ENCODE measurements around the gene ZNF101.

DNA sequence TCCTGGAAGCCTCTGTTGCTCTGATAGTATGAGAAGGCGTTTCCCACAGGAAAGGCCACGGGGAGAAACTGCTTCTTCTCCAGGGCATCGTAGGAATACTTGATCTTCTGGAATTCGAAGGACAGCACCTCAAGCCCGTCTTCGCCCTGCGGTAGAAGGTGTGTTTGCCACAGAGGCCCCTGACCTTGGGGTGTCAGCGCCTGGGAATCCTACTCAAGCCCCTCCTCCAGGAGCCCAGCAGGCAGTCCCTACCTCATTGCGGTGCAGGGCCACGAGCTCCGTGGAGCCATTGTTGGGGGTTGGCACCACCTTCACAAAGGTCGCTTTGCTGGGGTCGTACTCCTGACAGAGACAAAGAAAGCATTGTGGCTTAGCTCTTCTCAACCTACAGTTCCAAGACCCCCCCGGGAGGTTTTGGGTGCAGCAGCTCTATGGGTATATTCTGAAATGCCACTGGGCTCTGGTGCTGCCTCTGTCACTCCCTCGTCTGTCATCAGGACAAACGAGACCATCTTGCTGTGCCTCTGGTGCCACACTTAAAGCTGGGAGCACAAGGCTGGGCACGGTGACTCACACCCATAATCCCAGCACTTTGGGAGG, 8.9 kb upstream of the ZNF101 start:
- TF ChIP-seq CTCF (IDR thresholded peaks at IDR 0.05) (no peak), POLR2A (IDR thresholded peaks at IDR 0.05) (no peak)

Measured in testis (tissue), 2 donors.